Stimulated activated CD8-positive, alpha-beta memory T cell treated with anti-CD3 and anti-CD28 coated beads, Interleukin-4, amount 100 ng/mL, for 1 hour (primary cell): ENCODE results near the gene CSNK1A1L.

Experiments used
- DNase-seq, 2 donors: peaks; one replicate each; pipeline ENCODE4 v3.0.0-alpha.2; 2020; ENCODE audit warnings: low read depth in 2 of 2, low spot score in 1 of 2

Gene CSNK1A1L

GRCh38 chr13:37107456-37107855 is 2.0 kb upstream of the CSNK1A1L start:
- DNase-seq, result no peak

GRCh38 chr13:37106642-37107041 is 1.2 kb upstream of the CSNK1A1L start:
- no peak for DNase-seq

GRCh38 chr13:37102896-37103295 is 2.6 kb downstream of the CSNK1A1L start:
- DNase-seq, result no peak

- no peak for DNase-seq
Measured at GRCh38 chr13:37101201-37101600, 4.3 kb downstream of the CSNK1A1L start.

- no peak for DNase-seq
Measured at GRCh38 chr13:37100731-37101130, 4.7 kb downstream of the CSNK1A1L start.

- DNase-seq, result no peak
Measured at GRCh38 chr13:37097076-37097475, 8.4 kb downstream of the CSNK1A1L start.

GRCh38 chr13:37094840-37095239 is 10.6 kb downstream of the CSNK1A1L start:
- no peak for DNase-seq

- no peak for DNase-seq
Measured at GRCh38 chr13:37094099-37094498, 11.4 kb downstream of the CSNK1A1L start.

- no peak for DNase-seq
Measured at GRCh38 chr13:37091835-37092234, 13.6 kb downstream of the CSNK1A1L start.

- no peak for DNase-seq
Measured at GRCh38 chr13:37090912-37091311, 14.6 kb downstream of the CSNK1A1L start.

GRCh38 chr13:37089495-37089894 is 16.0 kb downstream of the CSNK1A1L start:
- DNase-seq, result no peak

- no peak for DNase-seq
Measured at GRCh38 chr13:37087486-37087885, 18.0 kb downstream of the CSNK1A1L start.

- DNase-seq, result no peak
Measured at GRCh38 chr13:37085606-37086005, 19.9 kb downstream of the CSNK1A1L start.

GRCh38 chr13:37076818-37077217 is 28.6 kb downstream of the CSNK1A1L start:
- DNase-seq, result no peak

GRCh38 chr13:37075164-37075563 is 30.3 kb downstream of the CSNK1A1L start:
- no peak for DNase-seq

- no peak for DNase-seq
Measured at GRCh38 chr13:37074703-37075102, 30.8 kb downstream of the CSNK1A1L start.

GRCh38 chr13:37072024-37072423 is 33.4 kb downstream of the CSNK1A1L start:
- DNase-seq, result no peak

- no peak for DNase-seq
Measured at GRCh38 chr13:37070956-37071355, 34.5 kb downstream of the CSNK1A1L start.

- DNase-seq, result no peak
Measured at GRCh38 chr13:37070145-37070695, 35.2 kb downstream of the CSNK1A1L start.

GRCh38 chr13:37069597-37070103 is 35.8 kb downstream of the CSNK1A1L start:
- no peak for DNase-seq

GRCh38 chr13:37068962-37069361 is 36.5 kb downstream of the CSNK1A1L start:
- no peak for DNase-seq

- DNase-seq, result no peak
Measured at GRCh38 chr13:37067874-37068273, 37.6 kb downstream of the CSNK1A1L start.

- DNase-seq, result no peak
Measured at GRCh38 chr13:37065890-37066526, 39.5 kb downstream of the CSNK1A1L start.
